Dedifferentiated amniotic fluid mesenchymal stem cell (primary cell): Measurements from ENCODE around the gene RAB4B.
"Not testable (repeated sequence)": the region's sequence is repeated elsewhere in the genome, so short reads cannot be mapped to it uniquely, and the experiment has no call there.

Experiments
- DNase-seq: peaks from one replicate; pipeline ENCODE4 v3.0.0-alpha.2; 2016; ENCODE audit errors: extremely low spot score

The RAB4B gene

DNA sequence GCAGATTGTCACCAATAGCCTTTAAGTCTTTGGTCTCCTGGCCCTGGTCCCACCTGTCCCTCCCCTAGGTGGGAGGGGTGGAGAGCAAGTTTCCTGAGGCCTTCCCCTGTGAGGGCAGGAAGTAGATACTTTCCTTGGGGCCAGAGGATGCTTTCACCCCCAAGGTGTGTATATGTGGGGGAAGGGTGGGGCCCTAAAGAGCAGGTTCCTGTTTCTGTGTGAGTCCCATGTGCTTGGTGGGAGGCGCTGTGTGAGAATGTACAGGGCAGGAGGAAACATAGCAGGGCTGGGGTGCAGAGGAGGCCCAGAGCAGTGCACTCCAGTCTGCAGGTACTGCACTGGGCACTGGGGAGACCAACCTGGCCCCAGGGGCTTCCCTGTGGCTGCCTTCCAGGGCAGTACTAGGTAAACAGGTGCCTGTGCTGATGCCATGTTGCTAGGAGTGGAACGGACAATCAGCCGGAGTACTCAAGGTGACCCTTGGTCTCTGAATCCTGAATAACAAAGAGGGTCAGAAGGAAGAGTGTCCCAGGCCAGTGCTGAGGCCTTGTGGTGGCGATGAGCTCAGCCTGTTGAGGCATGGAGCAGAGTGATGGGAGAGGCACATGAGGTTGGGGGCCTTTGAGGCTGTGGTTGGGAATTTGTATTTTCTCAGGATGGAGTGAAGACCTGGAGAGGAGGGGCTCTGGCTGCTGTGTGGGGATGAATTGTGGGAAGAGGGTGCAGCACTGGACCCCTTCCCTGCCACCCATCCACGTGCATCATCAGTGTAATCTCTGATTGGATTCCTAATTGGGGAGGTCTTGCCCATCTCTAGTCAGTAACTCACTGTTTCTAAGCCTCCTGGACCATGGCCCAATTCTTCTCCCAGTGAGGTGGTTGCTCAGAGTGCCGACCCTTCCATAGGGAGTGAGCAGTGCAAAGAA, 26.1 kb downstream of the RAB4B start:
- DNase-seq: no peak

GRCh38 chr19:40804783-40805242, 26.8 kb downstream of the RAB4B start:
- no peak for DNase-seq

DNA sequence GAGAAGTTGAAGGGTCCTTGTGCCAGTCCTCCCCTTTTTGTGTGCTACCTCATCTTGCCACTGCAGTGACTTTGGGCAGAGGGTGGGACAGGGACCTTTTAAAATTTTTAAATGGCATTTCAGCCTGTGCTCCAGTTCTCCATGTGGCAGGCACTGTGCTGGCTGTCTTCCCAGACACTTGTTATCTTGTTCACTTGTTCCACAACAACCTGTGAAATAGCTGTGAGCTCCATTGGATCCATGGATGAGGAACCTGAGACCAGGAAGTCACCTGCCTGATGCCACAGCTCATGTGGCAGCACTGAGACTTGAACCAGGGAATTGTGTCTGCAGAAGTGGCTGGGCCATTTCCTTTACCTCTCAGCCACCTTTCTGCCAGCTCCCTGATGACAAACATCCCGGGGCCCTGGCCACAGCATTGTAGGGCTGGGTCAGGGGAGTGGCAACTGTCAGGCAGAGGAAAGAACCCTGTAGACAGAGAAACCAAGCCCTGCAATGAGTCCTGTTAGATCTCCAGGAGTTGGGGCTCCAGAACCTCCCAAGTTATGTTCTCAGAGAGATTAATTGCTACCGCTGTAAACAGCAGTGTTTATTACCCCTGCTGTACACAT, 27.3 kb downstream of the RAB4B start:
- no peak for DNase-seq

- peak; percentile 95 for DNase-seq
These were observed 28.5 kb downstream of the RAB4B start for GRCh38 chr19:40806423-40807146.

GRCh38 chr19:40807147-40808020, 29.3 kb downstream of the RAB4B start:
- no peak for DNase-seq

DNA sequence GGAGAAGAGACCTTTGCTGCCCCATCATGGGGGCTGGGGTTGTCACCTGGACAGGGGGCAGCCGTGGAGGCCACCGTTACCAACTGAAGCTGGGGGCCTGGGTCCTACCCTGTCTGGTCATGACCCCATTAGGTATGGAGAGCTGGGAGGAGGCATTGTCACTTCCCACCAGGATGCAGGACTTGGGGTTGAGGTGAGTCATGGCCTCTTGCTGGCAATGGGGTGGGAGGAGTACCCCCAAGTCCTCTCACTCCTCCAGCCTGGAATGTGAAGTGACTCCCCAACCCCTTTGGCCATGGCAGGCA, 29.9 kb downstream of the RAB4B start:
- DNase-seq: no peak

GRCh38 chr19:40808497-40808896, 30.4 kb downstream of the RAB4B start:
- DNase-seq: no peak

DNA sequence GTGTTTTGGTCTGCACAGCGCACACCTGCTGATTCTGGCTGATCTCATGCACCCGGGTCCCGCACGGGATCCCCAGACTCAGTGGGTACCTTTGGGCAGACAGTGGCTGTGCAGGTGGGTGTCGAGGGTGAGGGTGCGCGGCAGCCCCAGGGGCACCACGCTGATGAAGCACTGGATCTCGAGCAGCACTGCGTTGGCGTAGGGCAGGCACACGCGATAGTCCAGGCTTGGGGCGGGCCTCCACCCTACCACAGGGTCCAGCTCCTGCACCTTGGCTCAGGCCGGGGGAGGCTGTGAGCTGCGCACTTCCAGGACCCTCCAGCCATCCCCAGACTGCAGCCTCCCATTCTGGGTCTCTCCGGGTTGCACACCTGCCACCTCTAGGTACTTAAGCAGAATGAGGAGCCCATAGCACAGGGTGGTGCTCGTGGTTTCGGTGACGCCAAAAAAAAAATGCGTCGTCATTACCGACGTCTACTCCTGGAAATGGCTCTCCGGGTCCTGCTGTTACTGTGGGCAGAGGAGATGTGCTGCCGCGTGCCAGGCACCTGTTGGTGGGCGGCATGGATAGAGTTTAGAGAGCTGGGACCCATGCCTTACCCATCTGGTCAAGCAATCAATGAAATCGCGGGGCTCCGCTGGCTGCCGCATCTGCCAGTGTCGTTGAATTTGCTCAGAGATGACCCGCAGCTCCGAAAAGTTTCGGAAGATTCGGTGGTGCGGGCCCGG, 31.5 kb downstream of the RAB4B start:
- DNase-seq: no peak

DNA sequence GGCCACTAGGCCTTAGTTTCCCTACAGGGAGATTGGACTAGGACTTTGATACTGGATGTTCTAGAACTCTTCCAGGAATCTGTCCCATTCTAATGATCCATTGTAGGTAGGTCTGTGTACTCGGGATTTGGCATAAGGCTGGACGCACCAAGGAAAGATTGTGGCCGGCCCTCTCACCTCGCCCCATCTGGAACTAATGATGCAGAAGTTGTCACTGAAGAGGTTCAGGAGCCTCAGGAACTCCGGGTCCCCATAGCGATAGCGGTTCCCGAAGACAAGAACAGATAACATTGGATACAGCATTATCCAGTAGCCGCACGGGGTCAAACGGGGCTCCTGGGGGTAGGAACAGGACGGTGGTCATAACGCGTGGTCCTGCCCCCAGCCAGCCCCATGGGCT, 32.1 kb downstream of the RAB4B start:
- no peak for DNase-seq

- not testable (repeated sequence) for DNase-seq
These were observed 32.8 kb downstream of the RAB4B start for GRCh38 chr19:40810649-40811408.

DNA sequence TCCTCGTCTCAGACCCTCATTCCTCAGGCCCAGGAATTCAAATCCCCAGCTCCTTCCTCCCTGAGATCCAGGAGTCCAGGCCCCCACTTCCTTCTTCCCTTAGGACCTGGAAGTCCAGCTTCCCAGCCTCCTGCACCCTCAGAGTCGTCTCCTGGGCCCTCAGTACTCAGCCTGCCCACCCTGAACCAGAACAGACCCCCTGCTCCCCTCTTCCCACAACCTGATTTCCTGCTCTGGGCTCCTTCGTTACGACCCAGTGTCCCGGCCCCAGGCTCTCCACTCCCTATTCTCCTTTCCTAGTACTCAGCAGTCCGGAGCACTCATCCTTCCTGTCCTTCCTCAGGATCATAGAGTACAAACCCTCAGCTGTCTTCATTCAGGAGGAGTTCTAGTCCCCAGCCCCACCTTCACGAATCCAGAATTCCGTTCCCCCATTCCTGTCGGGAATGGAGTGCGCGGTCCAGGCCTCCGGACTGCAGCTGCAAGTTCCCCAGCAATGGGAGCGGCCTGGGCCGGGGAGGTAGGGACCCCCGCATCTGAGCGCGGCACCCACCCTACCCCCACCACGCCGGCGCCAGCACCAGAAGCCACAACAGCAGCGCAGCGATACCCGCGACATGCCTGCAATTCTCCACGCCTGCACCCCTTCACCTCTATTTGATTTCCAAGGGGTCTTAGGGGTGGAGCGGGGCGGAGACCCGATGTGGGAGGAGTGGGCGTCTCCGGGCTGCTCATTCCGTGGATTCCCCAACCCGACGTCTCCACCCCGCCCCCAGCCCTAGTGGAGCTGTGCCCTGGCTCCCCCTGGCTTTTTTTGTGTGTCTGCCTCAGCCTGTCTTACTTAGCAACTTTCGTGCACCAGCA, 33.7 kb downstream of the RAB4B start:
- DNase-seq: no peak

DNA sequence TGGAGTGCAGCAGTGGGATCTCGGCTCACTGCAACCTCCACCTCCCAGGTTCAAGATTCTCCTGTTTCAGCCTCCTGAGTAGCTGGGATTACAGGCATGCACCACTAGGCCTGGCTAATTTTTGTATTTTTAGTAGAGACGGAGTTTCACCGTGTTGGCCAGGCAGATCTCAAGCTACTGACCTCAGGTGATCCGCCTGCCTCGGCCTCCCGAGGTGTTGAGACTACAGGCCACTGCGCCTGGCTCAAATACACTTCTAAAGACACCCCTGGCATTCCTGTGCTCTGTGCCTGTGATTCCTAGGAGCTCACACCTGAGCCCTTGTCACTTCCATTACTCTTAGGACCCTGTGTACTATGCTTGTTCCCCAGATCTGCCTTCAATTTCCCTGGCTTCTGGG, 34.5 kb downstream of the RAB4B start:
- not testable (repeated sequence) for DNase-seq

DNA sequence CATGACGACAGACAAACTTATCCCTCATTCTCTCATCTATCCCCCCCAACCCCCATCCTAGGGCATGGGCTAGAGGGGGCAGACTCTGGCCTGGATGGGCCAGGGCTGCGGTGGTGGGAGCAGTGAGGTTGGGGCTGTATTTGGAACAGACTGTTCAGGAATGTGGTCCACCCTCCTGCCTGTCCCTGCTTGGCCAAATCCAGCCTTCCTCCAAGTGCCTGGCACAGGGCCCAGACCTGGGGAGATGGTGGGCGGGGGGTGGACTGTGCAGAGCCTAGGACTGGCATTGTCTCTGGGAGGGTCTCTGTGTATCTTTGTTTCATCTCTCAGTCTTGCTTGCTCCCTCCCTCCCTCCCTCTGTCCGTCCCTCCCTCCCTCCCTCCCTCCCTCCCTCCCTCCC, 35.1 kb downstream of the RAB4B start:
- DNase-seq: no peak

DNA sequence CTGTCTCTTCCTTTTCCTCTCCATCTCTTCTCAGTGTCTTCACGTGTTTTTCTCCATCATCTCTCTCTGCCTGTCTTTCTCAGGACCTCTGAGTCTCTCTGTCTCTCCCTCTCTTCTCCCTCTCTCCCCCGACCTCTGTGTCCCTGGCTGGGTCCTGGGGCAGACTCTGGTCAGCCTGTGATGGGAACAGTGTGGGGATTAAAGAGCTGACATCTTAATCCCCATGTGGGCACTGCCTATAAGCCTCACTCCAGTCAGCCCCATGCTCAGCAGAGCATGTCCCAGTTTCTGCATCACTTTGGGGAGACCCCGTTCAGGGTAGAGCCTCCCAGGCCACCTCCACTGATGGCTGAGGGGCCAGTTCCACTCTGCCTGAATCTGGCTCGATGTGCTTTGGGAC, 37.2 kb downstream of the RAB4B start:
- no peak for DNase-seq

DNA sequence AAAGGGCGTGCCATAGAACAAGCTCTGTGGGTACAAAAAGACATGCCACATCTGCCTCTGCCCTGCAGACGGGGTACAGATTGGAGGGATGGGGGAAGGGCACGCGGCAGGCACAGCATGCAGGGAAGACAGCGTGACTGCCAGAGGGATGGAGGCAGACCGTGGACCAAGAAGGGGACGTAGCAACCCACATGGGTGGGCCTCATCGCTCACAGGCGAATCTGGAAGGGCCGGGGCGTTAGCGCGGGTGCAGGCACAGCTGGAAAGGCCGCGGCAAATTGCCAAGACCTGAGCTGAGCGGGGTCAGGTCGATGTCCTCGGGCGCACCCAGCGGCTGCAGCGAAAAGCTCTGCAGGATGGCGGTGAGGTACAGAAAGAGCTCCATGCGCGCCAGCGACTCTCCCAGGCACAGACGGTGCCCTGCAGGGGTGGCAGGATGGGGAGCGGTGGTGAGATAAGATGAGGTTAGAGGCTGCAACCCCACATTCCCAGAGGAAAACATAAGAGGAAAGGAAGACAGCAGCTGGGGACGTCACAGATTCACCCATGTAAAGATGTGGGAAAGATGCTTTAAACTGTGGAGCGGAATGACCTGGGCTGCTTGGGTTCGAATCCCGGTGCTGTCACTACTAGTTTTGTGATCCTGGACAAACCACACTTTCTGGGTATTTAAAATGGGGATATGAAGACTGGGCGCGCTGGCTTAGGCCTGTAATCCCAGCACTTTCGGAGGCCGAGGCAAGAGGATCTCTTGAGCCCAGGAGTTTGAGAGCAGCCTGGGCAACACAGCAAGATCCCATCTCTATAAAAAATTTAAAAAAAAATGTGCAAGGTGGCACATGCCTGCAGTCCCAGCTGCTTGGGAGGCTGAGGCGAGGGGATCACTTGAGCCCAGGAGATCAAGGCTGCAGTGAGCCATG, 40.7 kb downstream of the RAB4B start:
- DNase-seq: not testable (repeated sequence)

DNA sequence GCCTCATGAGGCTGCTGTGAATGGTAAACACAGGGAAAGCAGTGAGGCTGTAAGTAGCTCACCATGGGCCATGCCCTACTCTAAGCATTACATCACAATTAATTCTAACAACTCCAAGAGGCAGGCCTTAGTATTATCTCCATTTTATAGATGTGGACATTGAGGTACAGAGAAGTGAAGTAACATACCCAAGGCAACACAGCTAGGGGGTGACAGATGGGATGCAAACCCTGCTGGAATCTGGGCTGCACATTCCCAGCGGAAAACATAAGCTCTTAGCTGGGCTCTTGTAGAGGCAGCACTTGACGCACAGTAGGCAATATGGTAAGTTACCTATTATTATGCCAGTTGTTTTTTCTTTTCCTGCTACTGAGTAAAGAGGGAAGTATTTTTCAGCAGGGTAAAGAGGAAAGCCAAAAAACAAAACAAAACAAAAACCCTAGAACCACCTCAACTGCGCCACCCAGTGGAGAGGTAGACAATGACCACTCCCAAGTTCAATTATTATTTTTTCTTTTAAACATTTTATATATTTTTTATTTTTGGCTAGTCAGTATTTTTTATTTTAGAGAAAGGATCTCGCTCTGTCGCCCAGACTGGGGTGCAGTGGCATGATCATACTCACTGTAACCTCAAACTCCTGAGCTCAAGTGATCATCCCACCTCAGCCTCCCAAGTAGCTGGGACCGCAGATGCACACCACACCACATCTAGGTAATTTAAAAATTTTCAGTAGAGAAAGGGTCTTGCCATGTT, 41.6 kb downstream of the RAB4B start:
- DNase-seq: peak; percentile 39

DNA sequence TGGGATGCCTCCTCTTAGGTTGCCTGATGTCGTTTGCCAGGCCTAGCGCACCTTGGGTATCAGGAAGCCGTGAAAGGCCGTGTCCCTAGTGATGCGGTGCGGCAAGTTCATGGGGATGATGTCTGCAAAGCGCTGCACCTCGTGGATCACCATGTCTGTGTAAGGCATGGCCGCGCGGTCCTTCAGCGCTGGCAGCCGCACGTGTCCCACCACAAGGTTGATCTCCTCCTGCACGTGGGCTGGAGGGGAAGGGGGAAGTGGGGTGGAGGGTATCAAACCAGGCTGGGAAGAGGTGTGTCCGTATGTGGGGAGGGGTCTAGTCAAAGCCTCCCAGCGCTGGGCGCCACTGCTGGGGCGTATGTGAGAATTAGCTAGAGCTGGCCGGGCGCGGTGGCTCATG, 44.1 kb downstream of the RAB4B start:
- no peak for DNase-seq
